PC-3 (cell line): ENCODE measurements around the gene SFXN3.

Experiments
- EZH2 ChIP-seq: fragments of 300-600 bp; sonication (generic); IDR thresholded peaks from one replicate; pipeline ENCODE4 v1.6.1; 2017; ENCODE audit warnings: antibody characterized with exemption, mild to moderate bottlenecking, low read length; ENCODE audit not compliant: unreplicated experiment
- EZH2phosphoT487 ChIP-seq: fragments of 300-600 bp; sonication (generic); IDR thresholded peaks from 2 replicates; pipeline ENCODE4 v1.6.1; 2018; ENCODE audit warnings: mild to moderate bottlenecking, antibody characterized with exemption, low read length, borderline replicate concordance
- TF ChIP-seq, protein P1 (sequence below): fragments of 300-600 bp; sonication (generic); conservative IDR thresholded peaks from 2 replicates; pipeline ENCODE4 v1.5.1; 2017; ENCODE audit warnings: antibody characterized with exemption, low read depth, mild to moderate bottlenecking, low read length

DNA sequence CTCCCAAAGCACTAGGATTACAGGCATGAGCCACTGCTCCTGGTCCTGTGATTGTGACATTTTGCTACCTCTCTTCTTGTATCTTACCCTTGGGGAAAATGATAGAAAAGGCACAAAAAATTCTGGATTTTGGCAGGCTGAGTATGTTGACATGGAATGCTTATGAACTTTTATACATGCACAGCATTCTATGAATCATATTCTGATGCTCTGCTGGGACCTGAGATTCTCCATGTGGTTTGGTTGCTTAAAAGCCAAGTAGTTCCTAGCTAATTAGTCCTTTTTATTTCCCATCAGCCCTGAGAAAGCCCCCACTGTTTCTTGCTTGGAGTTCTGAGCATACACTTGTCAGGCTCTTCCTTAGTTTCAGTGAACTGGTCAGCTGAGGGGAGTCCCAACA is 22.5 kb downstream of the SFXN3 start:
- TF ChIP-seq, protein P1, sequence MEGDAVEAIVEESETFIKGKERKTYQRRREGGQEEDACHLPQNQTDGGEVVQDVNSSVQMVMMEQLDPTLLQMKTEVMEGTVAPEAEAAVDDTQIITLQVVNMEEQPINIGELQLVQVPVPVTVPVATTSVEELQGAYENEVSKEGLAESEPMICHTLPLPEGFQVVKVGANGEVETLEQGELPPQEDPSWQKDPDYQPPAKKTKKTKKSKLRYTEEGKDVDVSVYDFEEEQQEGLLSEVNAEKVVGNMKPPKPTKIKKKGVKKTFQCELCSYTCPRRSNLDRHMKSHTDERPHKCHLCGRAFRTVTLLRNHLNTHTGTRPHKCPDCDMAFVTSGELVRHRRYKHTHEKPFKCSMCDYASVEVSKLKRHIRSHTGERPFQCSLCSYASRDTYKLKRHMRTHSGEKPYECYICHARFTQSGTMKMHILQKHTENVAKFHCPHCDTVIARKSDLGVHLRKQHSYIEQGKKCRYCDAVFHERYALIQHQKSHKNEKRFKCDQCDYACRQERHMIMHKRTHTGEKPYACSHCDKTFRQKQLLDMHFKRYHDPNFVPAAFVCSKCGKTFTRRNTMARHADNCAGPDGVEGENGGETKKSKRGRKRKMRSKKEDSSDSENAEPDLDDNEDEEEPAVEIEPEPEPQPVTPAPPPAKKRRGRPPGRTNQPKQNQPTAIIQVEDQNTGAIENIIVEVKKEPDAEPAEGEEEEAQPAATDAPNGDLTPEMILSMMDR: no peak
- TF ChIP-seq EZH2 (no peak), EZH2phosphoT487 (no peak)
